Endothelial cell of umbilical vein (primary cell): ENCODE measurements around the gene NQO2. TPM values are rescaled to one million over a fixed set of nuclear protein-coding genes. Genes with fewer than 3 reads are reported as not detected.

ENCODE experiments used
- BruUV-seq: library from RNA; stranded (reverse); fragments of 400-500 nt; replicated peaks from 2 replicates; lab custom pipeline; 2021; lab: Mats Ljungman, UMichigan
- CTCF ChIA-PET: fragments of 300-600, 350-600 bp; sonication (Branson Sonifier 250); formaldehyde crosslinking; loops from one replicate; lab custom pipeline; 2021; ENCODE audit warnings: antibody characterized with exemption, inconsistent platforms; lab: Charles Lee
- POLR2A ChIA-PET: fragments of 300-600, 350-600 bp; sonication (Branson Sonifier 250); formaldehyde crosslinking; loops from one replicate; lab custom pipeline; 2021; ENCODE audit warnings: antibody characterized with exemption, inconsistent platforms; lab: Charles Lee
- DNase-seq: peaks from one replicate; pipeline ENCODE4 v3.0.0-alpha.2; 2011; ENCODE audit warnings: low read depth, low spot score
- FAIRE-seq: peaks from 2 replicates; lab custom pipeline; 2011; peaks lifted over from hg19 to GRCh38; lab: Jason Lieb, UNC
- H2AFZ ChIP-seq: 2 replicates; pipeline ENCODE4 v1.6.0; 2012; ENCODE audit warnings: low read depth, low read length, control low read depth, inconsistent platforms
- H3K27ac ChIP-seq: 2 replicates; pipeline ENCODE4 v1.5.1; 2011; ENCODE audit warnings: low read depth, mild to moderate bottlenecking, control low read depth, low read length, moderate library complexity; ENCODE audit not compliant: insufficient read depth
- H3K27me3 ChIP-seq, 2 experiments: 2 replicates each; pipeline versions ENCODE4 v1.6.0 to v1.6.1; 2011; ENCODE audit warnings: low read length in 2 of 2, mixed read lengths in 1 of 2; ENCODE audit not compliant: control insufficient read depth in 2 of 2, insufficient read depth in 2 of 2
- H3K36me3 ChIP-seq, 2 experiments: 2 replicates in 1 of 2; 3 replicates in 1 of 2; pipeline ENCODE4 v1.5.1; 2011; ENCODE audit warnings: low read length in 2 of 2, mild to moderate bottlenecking in 1 of 2, moderate library complexity in 1 of 2; ENCODE audit not compliant: control insufficient read depth in 2 of 2, insufficient read depth in 2 of 2; ENCODE audit errors: extremely low read depth in 1 of 2
- H3K4me1 ChIP-seq: 3 replicates; pipeline ENCODE4 v1.5.1; 2011; ENCODE audit warnings: mild to moderate bottlenecking, low read length; ENCODE audit not compliant: control insufficient read depth, insufficient read depth; ENCODE audit errors: extremely low read depth
- H3K4me2 ChIP-seq: 2 replicates; pipeline ENCODE4 v1.6.1; 2011; ENCODE audit warnings: low read length, control low read depth, mixed read lengths; ENCODE audit not compliant: insufficient read depth
- H3K4me3 ChIP-seq, 3 experiments: fragments of 200-600 bp in 1 of 3; sonication (generic), shearing (Covaris generic) in 1 of 3; replicated peaks in 1 of 3; 2 replicates each; pipeline ENCODE4 v1.5.1; 2011 to 2016; ENCODE audit warnings: control low read depth in 3 of 3, low read length in 3 of 3, mild to moderate bottlenecking in 2 of 3, inconsistent platforms in 1 of 3, low read depth in 1 of 3, moderate library complexity in 1 of 3; ENCODE audit not compliant: insufficient read depth in 1 of 3
- H3K79me2 ChIP-seq: 2 replicates; pipeline ENCODE4 v1.6.0; 2012; ENCODE audit warnings: low read length, inconsistent platforms; ENCODE audit not compliant: control insufficient read depth, insufficient read depth
- H3K9ac ChIP-seq: replicated peaks from 2 replicates; pipeline ENCODE3; 2011; ENCODE audit warnings: low read length, control low read depth; ENCODE audit not compliant: insufficient read depth; ENCODE audit errors: extremely low read depth
- H3K9me1 ChIP-seq: replicated peaks from 3 replicates; pipeline ENCODE4 v1.6.0; 2011; ENCODE audit warnings: mild to moderate bottlenecking, low read length; ENCODE audit not compliant: control insufficient read depth, insufficient read depth; ENCODE audit errors: extremely low read depth
- H3K9me3 ChIP-seq: replicated peaks from 2 replicates; pipeline ENCODE4 v1.5.1; 2012; ENCODE audit warnings: low read length, inconsistent platforms; ENCODE audit not compliant: control insufficient read depth, insufficient read depth
- H4K20me1 ChIP-seq: replicated peaks from 2 replicates; pipeline ENCODE3; 2011; ENCODE audit warnings: mild to moderate bottlenecking, low read length; ENCODE audit not compliant: control insufficient read depth, insufficient read depth; ENCODE audit errors: extremely low read depth
- CTCF ChIP-seq, 2 donors: IDR thresholded peaks; 1 replicate in 1 of 2; 2 replicates in 1 of 2; pipeline ENCODE4 v1.5.1; 2011; ENCODE audit warnings: low read length in 2 of 2, mild to moderate bottlenecking in 2 of 2, moderate library complexity in 2 of 2, control low read depth in 1 of 2, inconsistent platforms in 1 of 2, low read depth in 1 of 2; ENCODE audit not compliant: insufficient read depth in 1 of 2; ENCODE audit errors: extremely low read depth in 1 of 2
- EZH2 ChIP-seq: IDR thresholded peaks from 2 replicates; pipeline ENCODE4 v1.6.1; 2012; ENCODE audit warnings: borderline replicate concordance, low read depth, mild to moderate bottlenecking, moderate library complexity, low read length, inconsistent platforms; ENCODE audit not compliant: severe bottlenecking
- FOS ChIP-seq: IDR thresholded peaks from 2 replicates; pipeline ENCODE4 v1.6.1; 2011; ENCODE audit warnings: mild to moderate bottlenecking, low read length, moderate library complexity, borderline replicate concordance; ENCODE audit not compliant: insufficient read depth
- GATA2 ChIP-seq: IDR thresholded peaks from 2 replicates; pipeline ENCODE4 v1.7.0; 2011; ENCODE audit warnings: low read depth, mild to moderate bottlenecking, moderate library complexity, mixed read lengths, low read length; ENCODE audit not compliant: insufficient read length, insufficient read depth
- JUN ChIP-seq: IDR thresholded peaks from 2 replicates; pipeline ENCODE4 v1.6.1; 2011; ENCODE audit warnings: borderline replicate concordance, low read depth; ENCODE audit not compliant: insufficient read length, insufficient read depth
- MYC ChIP-seq: IDR thresholded peaks from one replicate; pipeline ENCODE4 v1.6.1; 2011; ENCODE audit warnings: mild to moderate bottlenecking, low read depth, low read length
- POLR2A ChIP-seq: IDR thresholded peaks from 2 replicates; pipeline ENCODE4 v1.6.1; 2012; ENCODE audit warnings: low read depth, mild to moderate bottlenecking, control low read depth, low read length
- POLR2AphosphoS5 ChIP-seq: IDR thresholded peaks from 2 replicates; pipeline ENCODE4 v1.6.1; 2012; ENCODE audit warnings: low read depth, mild to moderate bottlenecking, control low read depth, low read length, moderate library complexity; ENCODE audit not compliant: insufficient read depth
- dilution Hi-C: fragments of 300-500 bp; cut with MboI; formaldehyde crosslinking; loops from one replicate; pipeline ENCODE4 v1.15.0; 2019; ENCODE audit warnings: low sequenced_read_pairs; ENCODE audit not compliant: extremely low pct_ligation_motif_present
- intact Hi-C: fragments of 100-400 bp; cut with micrococcal nuclease; formaldehyde crosslinking; loops from one replicate; pipeline ENCODE4 v1.10.0; 2022
- polyA plus RNA-seq, 4 experiments: library from polyadenylated mRNA; depleted of rRNA in 3 of 4; stranded (reverse) in 3 of 4; unstranded in 1 of 4; fragments of >200 nt; gene quantifications; 2 replicates each; pipeline versions ENCODE4 v1.2.1 to v1.2.3, GENCODE V29; 2011 to 2012; ENCODE audit warnings: missing spikeins in 1 of 4
- total RNA-seq: library from RNA; stranded (reverse); gene quantifications from 2 replicates; pipeline ENCODE4 v1.2.3, GENCODE V29; 2021
- TF ChIP-seq, protein P1 (sequence below): IDR thresholded peaks from 2 replicates; pipeline ENCODE4 v1.6.1; 2011; ENCODE audit not compliant: insufficient read depth, insufficient read length

NQO2 gene
- total and polyA plus RNA-seq, 2 donors (not counting 3 experiments of a cell fraction or from before 2014, with no cell fraction given): 27.6 to 48.0 TPM

DNA sequence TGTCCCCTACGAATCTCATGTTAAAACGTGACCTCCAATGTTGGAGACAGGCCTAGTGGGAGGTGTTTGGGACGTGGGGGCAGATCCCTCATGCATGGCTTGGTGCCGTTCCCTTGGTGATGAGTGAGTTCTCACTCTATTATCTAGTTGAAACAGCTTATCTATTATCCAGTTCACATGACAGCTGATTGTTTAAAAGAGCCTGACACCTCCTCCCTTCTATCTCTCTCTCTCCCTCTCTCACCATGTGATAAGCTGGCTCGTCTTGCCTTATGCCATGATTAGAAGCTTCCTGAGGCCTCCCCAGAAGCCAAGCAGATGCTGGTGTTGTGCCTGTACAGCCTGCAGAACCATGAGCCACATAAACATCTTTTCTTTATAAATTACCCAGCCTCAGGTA lies 35.7 kb downstream of the NQO2 start:
- Histone ChIP-seq H3K27me3 (peaks cover 0 to 2% of the 10 kb centered on the region in 2 experiments), H3K4me2 (no peak overlapping the region), H3K27ac (no peak overlapping the region), H3K4me3 (no peak overlapping the region), H2AFZ (no peak overlapping the region), H3K36me3 (no peaks in the 10 kb centered on the region), H3K9me3 (no peaks in the 10 kb centered on the region), H3K79me2 (no peaks in the 10 kb centered on the region), H3K9me1 (no peaks in the 10 kb centered on the region), H3K9ac (no peak overlapping the region), H4K20me1 (no peaks in the 10 kb centered on the region), H3K4me1 (peaks cover 3% of the 10 kb centered on the region)
- TF ChIP-seq MYC (no peak), GATA2 (no peak), POLR2A (no peak), EZH2 (no peak), JUN (no peak)
- TF ChIP-seq, protein P1, sequence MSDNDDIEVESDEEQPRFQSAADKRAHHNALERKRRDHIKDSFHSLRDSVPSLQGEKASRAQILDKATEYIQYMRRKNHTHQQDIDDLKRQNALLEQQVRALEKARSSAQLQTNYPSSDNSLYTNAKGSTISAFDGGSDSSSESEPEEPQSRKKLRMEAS: no peak
- intact Hi-C loops: no loop called here
- POLR2A ChIA-PET: no interaction called here
- CTCF ChIA-PET: interaction anchor here (2.2 to 2.7 kb wide), 2 partner anchors 9 to 33 kb away, joined by 6 to 14 read pairs; no protein-coding TSS in a partner anchor
- dilution Hi-C loops: no loop called here
- no peak for FAIRE-seq
- no TSS peak for BruUV-seq
- no peak for DNase-seq

GRCh38 chr6:3036861-3037637 lies 37.4 kb downstream of the NQO2 start:
- no peak for DNase-seq
- Histone ChIP-seq H3K4me1 (peaks cover 3% of the 10 kb centered on the region), H3K79me2 (no peaks in the 10 kb centered on the region), H3K4me2 (no peak overlapping the region), H4K20me1 (no peaks in the 10 kb centered on the region), H3K9me3 (no peaks in the 10 kb centered on the region), H2AFZ (no peak overlapping the region), H3K9ac (no peak overlapping the region), H3K27me3 (no peaks in the 10 kb centered on the region), H3K9me1 (no peaks in the 10 kb centered on the region), H3K4me3 (no peak overlapping the region), H3K27ac (no peak overlapping the region), H3K36me3 (no peaks in the 10 kb centered on the region)
- CTCF ChIA-PET: interaction anchor here (2.7 kb wide), 1 partner anchor 35 kb away, joined by 14 read pairs; no protein-coding TSS in a partner anchor
- FAIRE-seq: no peak
- intact Hi-C loops (no loop called here), dilution Hi-C loops (no loop called here)
- no peak for TF ChIP-seq EZH2
- TF ChIP-seq FOS: no peak
- TF ChIP-seq GATA2: no peak
- TF ChIP-seq CTCF (IDR thresholded peaks at IDR 0.05; ENCODE audit: extremely low read depth in 1 of 2, insufficient read depth in 1 of 2, low read depth in 1 of 2, low read length in 2 of 2): no peak
- no peak for TF ChIP-seq JUN
- no peak for TF ChIP-seq POLR2AphosphoS5
- TF ChIP-seq MYC: no peak
- POLR2A ChIA-PET: no interaction called here
- BruUV-seq: no TSS peak
